Measurements from ENCODE around the gene LRRC43.
"Not testable (repeated sequence)": the region's sequence is repeated elsewhere in the genome, so short reads cannot be mapped to it uniquely, and the experiment has no call there.

Gene LRRC43

DNA sequence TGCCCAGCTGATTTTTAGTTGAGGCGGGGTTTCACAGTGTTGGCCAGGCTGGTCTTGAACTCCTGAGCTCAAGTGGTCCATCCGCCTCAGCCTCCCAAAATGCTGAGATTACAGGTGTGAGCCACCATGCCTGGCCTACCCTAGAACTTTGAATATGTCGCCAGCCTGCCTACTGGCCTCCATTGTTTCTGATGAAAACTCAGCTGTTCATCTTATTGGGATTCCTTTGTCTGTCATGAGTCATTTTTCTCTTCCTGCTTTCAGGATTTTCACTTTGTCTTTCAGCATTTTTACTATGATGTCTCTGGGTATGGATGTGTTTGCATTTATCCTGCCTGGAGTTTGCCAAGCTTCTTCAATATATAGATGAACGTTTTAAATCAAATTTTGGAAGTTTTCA is 12.5 kb downstream of the LRRC43 start:
- no peak for DNase-seq

- DNase-seq: no peak
Observed at GRCh38 chr12:122197612-122197966, 14.7 kb downstream of the LRRC43 start.

GRCh38 chr12:122199484-122200355 is 16.8 kb downstream of the LRRC43 start:
- DNase-seq: no peak

DNA sequence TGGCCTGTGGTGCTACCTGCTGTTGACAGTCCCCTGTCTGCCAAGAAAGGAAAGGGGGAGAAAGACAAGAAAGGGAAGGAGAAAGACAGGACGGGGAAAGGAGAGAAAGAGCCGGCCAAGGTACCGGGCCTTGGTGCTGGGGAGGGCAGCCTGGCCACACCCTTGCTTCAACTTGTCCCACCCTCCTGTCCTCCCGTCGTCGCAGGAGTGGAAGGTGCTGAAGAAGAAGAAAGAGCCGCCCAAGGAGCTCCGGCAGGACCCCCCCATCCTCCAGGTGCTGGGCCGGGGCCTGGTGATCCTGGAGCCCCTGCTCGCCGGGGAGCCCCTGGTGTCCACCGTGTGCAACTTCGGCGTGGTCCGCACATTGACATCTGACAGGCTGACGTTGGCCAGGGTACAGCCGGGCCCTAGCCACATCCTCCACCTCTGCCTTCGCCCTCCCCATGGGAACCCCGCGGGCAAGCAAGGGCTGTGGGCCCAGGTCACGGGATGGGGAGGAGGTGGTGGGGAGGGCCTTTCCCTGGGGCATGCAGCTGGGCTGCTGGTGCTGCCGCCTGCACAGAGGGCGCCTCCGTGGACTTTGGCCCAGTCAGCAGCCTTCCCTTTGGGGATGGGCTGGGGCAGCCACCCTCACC is 17.7 kb downstream of the LRRC43 start:
- DNase-seq: no peak

DNA sequence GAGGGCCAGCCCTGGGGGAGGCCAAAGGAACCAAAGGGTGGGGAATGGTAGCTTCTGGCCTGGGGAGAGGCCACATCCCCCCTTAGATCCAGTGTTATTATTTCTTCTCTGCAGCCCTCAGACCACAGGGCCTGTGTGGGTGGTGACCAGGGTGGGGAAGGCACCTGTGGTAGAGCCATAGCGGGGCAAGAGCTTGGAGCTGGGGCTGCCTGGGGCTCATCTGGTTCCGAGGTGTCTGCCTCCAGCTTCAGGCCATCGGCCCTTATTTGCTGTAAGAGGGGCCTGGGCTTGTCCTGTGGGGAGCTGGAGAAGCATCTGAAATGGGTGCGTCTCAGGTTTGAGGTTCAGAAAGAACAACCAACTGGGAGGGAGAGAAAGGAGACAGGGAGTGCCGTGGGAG is 18.5 kb downstream of the LRRC43 start:
- no peak for DNase-seq

- DNase-seq: peak; percentile 54 to 88
Observed at GRCh38 chr12:122202017-122202416, 19.1 kb downstream of the LRRC43 start.

- not testable (repeated sequence) for DNase-seq
Observed at GRCh38 chr12:122202811-122203210, 19.9 kb downstream of the LRRC43 start.

DNA sequence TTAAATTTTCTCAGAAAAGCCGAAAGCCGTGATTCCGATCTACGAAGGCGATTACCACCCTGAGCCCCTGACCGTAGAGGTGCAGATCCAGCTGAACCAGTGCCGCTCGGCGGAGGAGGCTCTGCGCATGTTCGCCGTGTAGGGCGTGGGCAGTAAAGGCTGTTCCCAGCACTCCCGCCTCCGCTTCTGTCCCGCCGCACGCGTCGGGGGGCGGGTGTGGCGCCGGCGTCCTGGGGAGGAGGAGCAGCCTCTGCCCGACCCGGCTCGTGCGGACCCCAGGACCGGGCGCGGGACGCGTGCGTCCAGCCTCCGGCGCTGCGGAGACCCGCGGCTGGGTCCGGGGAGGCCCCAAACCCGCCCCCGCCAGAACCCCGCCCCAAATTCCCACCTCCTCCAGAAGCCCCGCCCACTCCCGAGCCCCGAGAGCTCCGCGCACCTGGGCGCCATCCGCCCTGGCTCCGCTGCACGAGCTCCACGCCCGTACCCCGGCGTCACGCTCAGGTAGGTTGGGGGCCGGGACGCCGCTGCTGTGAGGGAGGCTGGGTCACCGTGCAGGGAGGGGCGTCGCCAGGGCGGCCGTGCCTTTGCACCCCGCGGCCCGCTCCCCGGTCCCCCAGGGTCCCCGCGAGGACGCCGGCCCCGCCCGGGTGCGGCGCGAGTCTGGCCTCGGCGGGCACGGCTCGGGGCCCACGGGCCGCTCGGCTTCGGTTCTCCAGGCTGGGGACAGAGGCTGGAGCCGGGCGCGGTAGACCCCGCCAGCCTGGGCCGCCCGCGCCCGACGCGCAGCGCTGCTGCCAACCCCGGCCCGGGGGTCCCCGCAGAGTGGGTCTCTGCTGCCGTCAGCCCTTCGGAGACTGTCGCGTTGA is 20.6 kb downstream of the LRRC43 start, which contains the start of gene B3GNT4:
Gene B3GNT4 (plus strand): TSS at position 409 of the 866 bp plus-strand sequence. CDS start 910 bp downstream, outside the sequence.
- peak; percentile 20 to 52 for DNase-seq

DNA sequence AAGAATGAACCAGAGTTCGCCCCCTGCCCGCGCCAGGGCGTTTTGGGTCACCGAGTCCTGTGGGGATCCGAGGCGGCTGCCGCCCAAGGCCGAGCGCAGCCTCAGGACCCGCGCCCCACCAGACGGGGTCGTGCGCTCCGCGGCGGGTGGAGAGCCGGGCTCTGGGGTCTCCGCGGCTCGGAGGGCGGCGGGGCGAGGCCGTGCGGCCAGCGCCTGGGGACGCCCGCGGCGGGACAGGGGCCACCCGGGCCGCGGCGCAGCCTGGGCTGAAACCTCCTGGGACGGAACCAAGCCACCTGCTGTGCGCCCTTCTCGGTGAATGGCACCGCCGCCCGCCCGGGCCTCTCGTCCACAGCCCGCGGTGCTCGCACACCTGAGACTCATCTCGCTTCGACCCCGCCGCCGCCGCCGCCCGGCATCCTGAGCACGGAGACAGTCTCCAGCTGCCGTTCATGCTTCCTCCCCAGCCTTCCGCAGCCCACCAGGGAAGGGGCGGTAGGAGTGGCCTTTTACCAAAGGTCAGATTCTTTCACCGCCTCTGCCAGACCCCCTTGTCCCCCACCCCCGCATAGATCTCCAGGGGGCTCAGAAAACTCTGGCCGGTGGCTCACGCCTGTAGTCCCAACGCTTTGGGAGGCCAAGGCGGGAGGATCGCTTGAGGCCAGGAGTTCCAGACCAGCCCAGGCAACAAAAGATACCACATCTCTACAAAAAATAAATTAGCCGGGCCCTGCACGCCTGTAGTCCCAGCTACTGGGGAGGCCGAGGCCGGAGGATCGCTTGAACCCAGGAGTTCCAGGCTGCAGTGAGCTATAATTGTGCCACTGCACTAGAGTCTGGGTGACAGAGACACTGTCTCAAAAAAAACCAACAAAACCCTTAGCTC is 21.5 kb downstream of the LRRC43 start:
- no peak for DNase-seq

- DNase-seq: no peak
Observed at GRCh38 chr12:122205053-122205925, 22.4 kb downstream of the LRRC43 start.

DNA sequence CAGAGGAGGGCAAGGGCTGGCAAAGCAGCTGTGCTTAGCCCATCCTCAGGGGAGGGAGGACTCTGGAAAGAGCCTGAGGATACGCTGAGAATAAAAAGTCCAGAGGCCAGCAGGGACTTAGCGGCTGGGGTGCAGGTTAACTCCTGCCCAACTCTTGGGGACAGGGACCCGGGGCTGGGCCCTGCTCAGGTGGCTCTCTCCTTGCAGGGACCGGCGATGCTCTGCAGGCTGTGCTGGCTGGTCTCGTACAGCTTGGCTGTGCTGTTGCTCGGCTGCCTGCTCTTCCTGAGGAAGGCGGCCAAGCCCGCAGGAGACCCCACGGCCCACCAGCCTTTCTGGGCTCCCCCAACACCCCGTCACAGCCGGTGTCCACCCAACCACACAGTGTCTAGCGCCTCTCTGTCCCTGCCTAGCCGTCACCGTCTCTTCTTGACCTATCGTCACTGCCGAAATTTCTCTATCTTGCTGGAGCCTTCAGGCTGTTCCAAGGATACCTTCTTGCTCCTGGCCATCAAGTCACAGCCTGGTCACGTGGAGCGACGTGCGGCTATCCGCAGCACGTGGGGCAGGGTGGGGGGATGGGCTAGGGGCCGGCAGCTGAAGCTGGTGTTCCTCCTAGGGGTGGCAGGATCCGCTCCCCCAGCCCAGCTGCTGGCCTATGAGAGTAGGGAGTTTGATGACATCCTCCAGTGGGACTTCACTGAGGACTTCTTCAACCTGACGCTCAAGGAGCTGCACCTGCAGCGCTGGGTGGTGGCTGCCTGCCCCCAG is 23.4 kb downstream of the LRRC43 start:
- no peak for DNase-seq

DNA sequence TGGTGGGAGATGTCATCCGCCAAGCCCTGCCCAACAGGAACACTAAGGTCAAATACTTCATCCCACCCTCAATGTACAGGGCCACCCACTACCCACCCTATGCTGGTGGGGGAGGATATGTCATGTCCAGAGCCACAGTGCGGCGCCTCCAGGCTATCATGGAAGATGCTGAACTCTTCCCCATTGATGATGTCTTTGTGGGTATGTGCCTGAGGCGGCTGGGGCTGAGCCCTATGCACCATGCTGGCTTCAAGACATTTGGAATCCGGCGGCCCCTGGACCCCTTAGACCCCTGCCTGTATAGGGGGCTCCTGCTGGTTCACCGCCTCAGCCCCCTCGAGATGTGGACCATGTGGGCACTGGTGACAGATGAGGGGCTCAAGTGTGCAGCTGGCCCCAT is 24.1 kb downstream of the LRRC43 start:
- no peak for DNase-seq

DNA sequence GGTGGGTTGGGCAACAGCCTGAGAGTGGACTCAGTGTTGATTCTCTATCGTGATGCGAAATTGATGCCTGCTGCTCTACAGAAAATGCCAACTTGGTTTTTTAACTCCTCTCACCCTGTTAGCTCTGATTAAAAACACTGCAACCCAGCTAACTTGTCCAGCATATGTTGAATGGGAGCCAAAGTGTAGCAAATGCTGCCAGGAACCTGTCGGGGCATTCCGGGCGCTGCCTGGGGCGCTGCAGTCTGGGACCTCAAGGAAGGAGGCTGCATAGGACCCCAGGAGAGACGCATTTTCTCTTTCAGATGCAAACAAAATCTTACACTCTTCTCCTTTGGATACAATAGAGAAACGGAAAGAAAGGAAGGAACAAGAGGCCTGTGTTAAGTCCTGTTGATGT is 24.5 kb downstream of the LRRC43 start:
- DNase-seq: no peak

DNA sequence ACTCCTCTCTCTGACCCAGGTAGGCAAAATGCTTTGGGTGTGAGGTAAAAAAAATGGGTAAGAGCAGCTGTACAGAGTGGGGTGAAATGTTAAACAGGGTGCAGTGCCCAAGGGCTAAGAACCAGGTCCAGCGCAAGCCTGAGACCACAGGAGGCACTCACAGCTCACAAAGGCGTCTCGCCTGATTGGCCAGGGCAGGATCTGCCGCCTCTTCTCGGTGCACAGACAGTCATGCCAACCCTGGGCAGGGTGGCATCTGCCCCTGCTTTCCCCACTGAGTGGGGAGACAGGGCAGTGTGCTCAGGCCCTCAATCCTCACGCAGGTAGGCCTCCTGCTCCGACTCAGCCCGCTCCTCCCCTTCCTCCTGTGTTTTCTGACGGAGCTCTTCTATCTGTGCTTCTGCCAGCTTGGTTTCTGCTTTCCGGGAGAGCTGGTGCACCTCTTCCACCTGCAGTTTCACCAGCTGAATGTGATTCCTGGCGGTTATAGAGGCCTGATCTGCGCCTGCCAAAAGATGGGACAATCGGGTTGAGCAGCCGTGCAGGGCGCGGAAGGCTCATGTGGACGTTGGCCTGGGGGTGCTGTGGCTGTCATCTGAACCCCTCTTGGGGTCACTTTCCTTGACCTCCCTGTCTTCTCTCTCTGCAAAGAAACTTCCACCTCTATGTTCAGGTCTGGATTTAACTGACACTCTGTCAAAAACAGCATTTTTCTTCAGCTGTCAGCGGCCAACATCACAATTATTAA is 25.3 kb downstream of the LRRC43 start:
- no peak for DNase-seq

DNA sequence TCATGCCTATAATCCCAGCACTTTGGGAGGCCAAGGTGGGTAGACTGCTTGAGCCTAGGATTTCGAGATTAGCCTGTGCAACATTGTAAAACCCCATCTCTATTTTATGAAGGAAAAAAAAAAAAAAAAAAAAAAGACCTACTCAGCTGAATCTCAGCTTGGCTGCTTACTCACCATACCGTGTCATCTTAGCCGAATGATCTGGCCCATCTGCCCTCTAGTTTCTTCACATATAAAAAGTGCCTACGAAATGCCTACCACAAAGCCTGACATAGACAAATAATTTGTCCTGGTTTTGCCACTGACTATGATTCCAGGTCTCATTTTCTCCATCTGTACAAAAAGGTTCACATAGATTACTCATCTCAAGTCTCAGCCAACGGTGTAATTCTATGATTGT is 32.8 kb downstream of the LRRC43 start:
- no peak for DNase-seq

DNA sequence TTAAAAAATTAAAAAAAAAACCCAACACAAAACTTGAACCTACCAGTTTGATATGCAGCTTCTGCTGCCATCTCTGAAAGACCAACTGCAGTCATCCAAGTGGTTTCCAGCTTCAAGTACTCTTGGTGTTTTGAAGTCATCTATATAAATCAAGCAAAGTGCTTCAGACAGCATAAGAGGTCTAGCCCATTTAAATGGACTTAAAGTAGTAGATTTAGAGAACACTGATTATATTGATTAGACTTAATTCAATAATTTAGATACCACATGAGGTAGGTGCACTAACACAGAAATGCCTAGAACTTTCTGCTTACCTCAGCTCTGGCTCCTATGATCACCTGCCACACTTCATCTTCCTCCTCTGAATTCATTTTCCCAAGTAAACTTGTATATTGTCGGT is 33.5 kb downstream of the LRRC43 start:
- DNase-seq: no peak

- peak; percentile 98 to 99 for DNase-seq
Observed at GRCh38 chr12:122225683-122226365, 42.9 kb downstream of the LRRC43 start, which contains the start of gene DIABLO. Gene DIABLO, minus strand, starts transcription at chr12:122226052. Its CDS starts 38 bp downstream, at chr12:122226014.

DNA sequence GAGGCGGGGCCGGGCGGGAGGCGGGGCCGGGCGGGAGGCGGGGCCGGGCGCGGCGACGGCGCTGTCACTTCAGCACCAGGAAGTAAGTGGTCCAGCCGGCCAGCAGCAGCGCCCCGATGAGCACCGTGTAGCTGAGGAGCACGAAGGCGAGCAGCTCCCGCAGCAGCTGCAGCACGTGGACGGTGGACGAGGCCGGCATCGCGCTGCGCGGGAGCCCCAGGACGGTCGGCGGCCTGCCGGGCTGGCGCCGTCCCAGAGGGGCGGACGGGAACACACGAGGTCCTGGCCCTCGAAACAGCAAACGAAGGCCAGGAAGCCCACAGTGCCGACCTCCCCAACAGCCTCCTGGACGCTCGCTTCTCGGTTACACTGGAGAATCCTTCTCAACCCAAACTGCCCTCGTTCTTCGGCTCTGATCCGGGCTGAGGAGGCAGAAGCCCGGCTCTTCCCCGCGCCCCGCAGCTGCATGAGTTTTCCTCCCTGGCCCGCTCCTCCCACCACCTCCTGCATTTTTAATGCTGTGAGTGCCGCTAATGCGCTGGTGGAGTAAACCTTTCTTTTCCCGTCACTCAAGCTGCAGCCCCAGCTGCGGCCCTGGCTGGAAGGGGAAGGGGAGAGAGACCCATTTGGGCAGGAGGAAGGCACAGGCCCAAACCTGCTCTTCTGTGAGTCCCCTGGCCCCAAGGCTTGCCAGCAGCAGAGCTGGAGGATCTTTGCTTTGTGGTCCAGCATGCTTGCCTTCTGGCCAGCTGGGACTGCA is 43.6 kb downstream of the LRRC43 start:
- DNase-seq: no peak
